ENCODE measurements around the gene MIGA2.
"Not testable (repeated sequence)": the region's sequence is repeated elsewhere in the genome, so short reads cannot be mapped to it uniquely, and the experiment has no call there.

Gene MIGA2

GRCh38 chr9:129011761-129012181, 24.7 kb upstream of the MIGA2 start:
- DNase-seq (ENCODE audit: low read depth, low spot score): no peak

- no peak for DNase-seq (ENCODE audit: low read depth, low spot score)
Measured at GRCh38 chr9:129012343-129012742, 24.1 kb upstream of the MIGA2 start.

- DNase-seq (ENCODE audit: low read depth, low spot score): no peak
Measured at GRCh38 chr9:129012893-129013448, 23.5 kb upstream of the MIGA2 start.

GRCh38 chr9:129013674-129014073, 22.8 kb upstream of the MIGA2 start:
- DNase-seq (ENCODE audit: low read depth, low spot score): no peak

- no peak for DNase-seq (ENCODE audit: low read depth, low spot score)
Measured at GRCh38 chr9:129014124-129014523, 22.3 kb upstream of the MIGA2 start.

- no peak for DNase-seq (ENCODE audit: low read depth, low spot score)
Measured at GRCh38 chr9:129014608-129015007, 21.8 kb upstream of the MIGA2 start.

GRCh38 chr9:129021091-129021490, 15.3 kb upstream of the MIGA2 start:
- DNase-seq (ENCODE audit: low read depth, low spot score): no peak

- DNase-seq (ENCODE audit: low read depth, low spot score): no peak
Measured at GRCh38 chr9:129022037-129022436, 14.4 kb upstream of the MIGA2 start.

- peak; percentile 48 for DNase-seq (ENCODE audit: low read depth, low spot score)
Measured at GRCh38 chr9:129023036-129023907, 13.2 kb upstream of the MIGA2 start.

- DNase-seq (ENCODE audit: low read depth, low spot score): no peak
Measured at GRCh38 chr9:129023908-129024233, 12.6 kb upstream of the MIGA2 start.

- DNase-seq (ENCODE audit: low read depth, low spot score): no peak
Measured at GRCh38 chr9:129026442-129027223, 9.8 kb upstream of the MIGA2 start.

- no peak for DNase-seq (ENCODE audit: low read depth, low spot score)
Measured at GRCh38 chr9:129027224-129027684, 9.2 kb upstream of the MIGA2 start.

GRCh38 chr9:129027685-129028191, 8.7 kb upstream of the MIGA2 start:
- DNase-seq (ENCODE audit: low read depth, low spot score): no peak

- DNase-seq (ENCODE audit: low read depth, low spot score): peak; percentile 88
Measured at GRCh38 chr9:129028192-129028966, 8.0 kb upstream of the MIGA2 start, which contains the start of gene SH3GLB2. Gene SH3GLB2, minus strand, starts transcription at chr9:129028331. Its CDS starts 177 bp downstream, at chr9:129028154.

- DNase-seq (ENCODE audit: low read depth, low spot score): no peak
Measured at GRCh38 chr9:129030191-129030590, 6.2 kb upstream of the MIGA2 start.

- no peak for DNase-seq (ENCODE audit: low read depth, low spot score)
Measured at GRCh38 chr9:129031514-129031913, 4.9 kb upstream of the MIGA2 start.

- DNase-seq (ENCODE audit: low read depth, low spot score): no peak
Measured at GRCh38 chr9:129032541-129033159, 3.8 kb upstream of the MIGA2 start.

- DNase-seq (ENCODE audit: low read depth, low spot score): no peak
Measured at GRCh38 chr9:129033216-129033615, 3.2 kb upstream of the MIGA2 start.

GRCh38 chr9:129035838-129036237, 588 bp upstream of the MIGA2 start:
- DNase-seq (ENCODE audit: low read depth, low spot score): not testable (repeated sequence)

GRCh38 chr9:129036923-129037766, 719 bp downstream of the MIGA2 start:
- no peak for DNase-seq (ENCODE audit: low read depth, low spot score)
